ENCODE data around the gene RAD51B.
A peak's percentile ranks its signal among the peaks of the same experiment; 100 is the strongest.

Gene RAD51B

DNA sequence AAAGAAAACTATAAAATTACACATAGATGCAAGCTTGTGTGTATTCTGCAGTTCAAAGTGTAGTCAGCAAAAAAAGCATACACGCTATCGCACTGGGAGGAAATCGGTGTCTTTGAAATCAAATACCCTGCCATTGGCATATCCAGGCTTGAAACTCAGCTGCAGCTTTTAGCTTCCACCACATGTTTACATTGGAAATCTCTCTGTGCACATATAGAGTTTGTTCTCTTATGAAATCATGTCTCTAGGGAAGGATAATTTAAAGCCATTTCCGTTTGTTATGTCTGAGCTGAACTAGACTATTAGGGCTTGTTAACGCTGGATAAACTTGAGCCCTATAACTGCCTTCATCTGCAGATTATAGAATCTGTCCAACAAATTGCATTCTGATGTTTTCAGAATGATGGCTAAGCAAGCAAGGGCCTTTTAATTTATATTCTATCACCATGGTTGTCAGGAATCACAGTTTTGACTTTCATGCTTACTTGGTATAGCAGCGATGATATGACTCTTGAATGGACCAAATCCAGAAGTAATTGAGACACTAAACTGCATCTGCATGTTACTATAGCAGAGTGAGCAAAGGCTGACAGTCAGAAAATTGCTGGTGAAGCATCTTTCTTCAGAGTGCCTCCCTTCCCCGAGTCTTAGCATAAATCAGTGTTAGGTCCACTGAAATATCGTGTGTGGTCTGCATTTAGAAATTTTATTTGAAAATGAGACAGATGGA lies 530.5 kb downstream of the RAD51B start:
- no peak for DNase-seq

DNA sequence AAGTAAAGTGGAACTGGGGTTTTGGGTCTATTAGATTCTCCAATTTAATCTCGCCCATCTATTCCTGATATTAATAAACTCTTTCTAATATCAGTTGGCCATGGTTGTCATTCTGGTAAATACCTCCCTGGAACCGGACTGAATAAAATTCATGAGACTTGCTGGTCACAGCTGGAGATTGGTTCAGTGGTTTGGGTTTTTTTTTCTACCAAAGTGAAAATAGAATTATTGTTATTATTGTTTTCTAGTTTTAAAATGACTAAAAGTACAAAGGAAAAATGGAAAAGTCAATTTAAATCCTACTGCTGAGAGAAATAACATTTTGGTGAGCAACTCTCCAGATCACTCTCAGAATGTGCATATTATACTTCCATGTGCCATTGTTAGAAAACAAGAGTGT lies 535.8 kb downstream of the RAD51B start:
- no peak for DNase-seq

DNA sequence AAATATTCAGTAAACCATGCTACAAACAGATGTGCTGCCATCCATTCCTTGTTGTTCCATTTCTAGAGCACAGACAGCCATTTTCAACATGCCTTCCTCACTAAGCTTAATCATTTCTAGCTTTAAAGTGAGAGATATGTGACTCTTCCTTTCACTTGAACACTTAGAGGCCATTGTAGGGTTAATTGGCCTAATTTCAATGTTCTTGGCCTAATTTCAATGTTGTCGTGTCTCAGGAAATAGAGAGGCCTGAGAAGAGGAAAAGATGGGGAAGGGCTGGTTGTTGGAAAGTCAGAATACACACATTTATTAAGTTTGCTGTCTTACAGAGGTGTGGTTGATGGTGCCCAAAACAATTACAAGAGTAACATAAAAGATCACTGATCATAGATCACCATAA lies 538.2 kb downstream of the RAD51B start:
- DNase-seq = no peak

DNA sequence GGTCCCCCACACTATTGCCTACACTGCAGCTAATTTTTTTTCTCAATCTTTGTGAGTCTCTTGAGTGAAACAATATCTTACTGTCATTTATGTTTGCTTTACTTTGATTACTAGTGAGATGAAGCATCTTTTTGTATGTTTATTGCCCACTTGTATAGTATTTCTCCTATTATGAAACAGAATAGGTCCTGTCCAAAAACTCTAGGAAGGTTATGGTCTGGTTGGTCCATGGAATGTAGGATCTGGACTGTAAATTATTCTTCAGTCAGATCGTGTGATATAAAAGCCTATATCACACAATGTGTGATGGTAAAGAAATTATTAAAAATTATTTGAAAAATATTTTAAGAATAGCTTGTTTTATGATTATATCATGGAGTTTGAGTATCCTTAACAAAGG lies 538.9 kb downstream of the RAD51B start:
- DNase-seq = no peak

DNA sequence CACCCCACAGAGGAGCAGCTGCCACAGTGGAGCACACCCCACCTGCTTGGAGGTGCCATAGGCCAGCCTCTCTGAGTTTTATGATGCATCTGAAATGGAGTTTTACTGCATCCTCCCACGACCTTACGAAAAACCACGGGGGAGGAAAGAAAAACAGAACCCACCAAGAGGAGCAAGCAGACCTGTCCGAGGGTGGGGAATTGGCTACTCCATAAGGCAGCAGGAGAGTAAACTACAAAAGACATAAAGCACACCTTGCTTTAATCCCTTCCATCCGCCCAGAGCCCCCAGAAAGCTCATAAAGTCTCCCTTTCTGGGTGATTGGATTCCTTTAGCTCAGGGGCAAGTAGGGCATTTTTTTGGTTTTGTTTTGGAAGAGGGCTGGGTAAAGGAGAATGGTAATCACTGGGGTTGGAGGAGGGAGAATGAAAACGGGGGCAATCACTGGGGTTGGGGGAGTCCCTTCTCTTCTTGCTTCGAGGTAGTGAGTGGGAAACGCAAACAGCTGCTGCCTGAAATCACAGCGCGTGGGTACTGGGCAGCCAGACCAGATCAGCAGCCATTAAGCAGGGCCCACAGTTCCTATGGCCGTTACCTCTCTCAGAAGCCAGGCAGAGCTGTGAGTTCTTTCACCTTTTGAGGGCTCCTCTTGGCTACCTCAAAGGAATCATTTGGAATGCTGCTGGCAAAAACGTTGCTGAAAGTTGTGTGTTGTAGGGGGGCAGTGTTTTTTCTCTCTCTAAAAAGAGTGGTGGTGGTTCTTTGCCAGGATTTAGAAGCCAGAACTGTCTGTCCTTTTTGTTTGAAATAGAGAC lies 539.6 kb downstream of the RAD51B start:
- DNase-seq = no peak

DNA sequence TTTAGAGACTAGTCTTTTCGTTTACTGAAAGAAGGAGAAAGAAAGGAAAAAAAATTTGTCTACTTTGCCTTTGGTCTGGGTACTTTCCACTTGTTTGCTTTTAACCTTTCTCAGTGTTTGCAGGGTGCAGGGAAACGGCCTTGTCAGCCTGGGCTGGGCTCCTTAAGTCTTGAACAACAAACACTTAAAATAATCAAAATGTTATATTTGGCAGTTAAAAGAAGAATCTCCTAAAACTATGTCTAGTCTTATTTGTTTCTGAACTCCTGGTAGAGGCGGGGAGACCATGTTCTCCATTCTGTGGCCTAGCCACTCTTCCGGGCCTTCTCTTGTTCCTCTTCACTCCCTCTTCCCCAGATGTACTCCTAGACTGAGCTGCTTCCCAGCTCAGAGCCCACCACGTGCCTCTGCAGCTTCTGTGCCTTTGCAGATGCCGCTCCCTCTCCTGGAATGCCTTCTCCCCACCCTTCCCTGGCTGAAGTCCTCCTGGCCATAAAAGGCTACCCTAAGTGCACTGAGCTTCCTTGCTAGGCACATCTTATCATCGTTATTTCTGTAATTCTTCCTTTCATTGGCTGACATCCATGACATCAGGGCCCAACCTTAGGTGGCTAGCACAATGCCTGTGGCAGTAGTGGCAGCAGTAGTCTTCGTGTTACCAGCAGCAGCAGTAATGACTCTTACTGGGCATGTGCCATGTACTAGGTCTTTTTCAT lies 540.4 kb downstream of the RAD51B start:
- peak; percentile 36 for DNase-seq

DNA sequence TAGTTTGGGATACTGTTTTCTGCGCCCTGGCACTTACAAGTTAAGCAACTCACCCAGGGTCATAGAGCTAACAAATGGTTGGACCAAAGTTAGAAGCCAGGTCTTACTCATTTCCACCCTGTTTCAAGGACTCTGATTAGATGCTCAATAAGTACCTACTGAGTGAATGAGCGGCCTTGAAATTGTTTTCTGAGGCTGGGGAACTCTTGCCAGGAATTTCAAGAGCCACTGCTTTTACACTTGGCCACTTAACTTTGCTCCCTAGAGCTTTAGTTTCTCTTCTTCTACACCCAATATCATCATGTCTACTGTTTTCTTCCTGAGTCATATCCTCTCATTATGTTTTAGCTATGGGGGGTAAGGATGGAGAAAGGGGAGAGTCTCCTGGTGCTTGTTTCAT lies 541.7 kb downstream of the RAD51B start:
- DNase-seq = no peak

DNA sequence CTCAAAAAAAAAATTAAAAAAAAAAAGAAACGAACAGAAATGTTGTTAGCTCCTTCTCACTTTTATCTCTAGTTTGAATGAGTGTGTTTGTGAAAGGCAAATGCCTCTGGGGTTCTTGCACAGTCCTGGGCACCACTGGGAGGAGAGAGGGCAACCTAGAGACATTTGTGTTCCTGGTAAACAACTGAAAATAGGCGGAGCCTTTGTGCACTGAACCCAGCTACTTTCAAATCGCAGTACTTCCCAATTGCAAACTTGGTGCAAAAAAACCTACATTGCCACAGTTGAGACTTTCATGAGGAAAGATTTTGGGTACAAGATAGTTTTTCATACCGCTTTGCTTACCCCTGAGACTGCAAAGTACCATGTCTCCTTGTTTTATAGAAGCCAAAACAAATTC lies 543.3 kb downstream of the RAD51B start:
- DNase-seq = peak; percentile 66

DNA sequence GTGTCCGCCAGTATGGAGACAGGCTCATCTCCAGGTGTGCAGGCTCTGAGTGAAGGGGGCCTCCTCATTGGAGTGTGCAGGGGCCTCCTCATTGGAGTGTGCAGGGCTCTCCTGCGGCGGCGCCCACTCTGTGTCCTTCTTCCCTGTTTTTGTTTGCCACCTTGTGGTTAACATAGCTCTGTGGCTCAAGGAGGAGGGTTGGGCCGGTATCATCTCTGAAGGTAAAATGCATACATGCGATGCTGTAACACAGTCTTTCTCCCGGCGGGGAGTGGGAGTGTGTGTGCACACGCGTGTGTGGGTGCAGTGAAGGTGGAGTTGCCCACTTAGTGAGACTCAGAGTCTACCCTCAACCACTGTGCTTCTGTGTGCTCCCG lies 543.9 kb downstream of the RAD51B start:
- DNase-seq = no peak

DNA sequence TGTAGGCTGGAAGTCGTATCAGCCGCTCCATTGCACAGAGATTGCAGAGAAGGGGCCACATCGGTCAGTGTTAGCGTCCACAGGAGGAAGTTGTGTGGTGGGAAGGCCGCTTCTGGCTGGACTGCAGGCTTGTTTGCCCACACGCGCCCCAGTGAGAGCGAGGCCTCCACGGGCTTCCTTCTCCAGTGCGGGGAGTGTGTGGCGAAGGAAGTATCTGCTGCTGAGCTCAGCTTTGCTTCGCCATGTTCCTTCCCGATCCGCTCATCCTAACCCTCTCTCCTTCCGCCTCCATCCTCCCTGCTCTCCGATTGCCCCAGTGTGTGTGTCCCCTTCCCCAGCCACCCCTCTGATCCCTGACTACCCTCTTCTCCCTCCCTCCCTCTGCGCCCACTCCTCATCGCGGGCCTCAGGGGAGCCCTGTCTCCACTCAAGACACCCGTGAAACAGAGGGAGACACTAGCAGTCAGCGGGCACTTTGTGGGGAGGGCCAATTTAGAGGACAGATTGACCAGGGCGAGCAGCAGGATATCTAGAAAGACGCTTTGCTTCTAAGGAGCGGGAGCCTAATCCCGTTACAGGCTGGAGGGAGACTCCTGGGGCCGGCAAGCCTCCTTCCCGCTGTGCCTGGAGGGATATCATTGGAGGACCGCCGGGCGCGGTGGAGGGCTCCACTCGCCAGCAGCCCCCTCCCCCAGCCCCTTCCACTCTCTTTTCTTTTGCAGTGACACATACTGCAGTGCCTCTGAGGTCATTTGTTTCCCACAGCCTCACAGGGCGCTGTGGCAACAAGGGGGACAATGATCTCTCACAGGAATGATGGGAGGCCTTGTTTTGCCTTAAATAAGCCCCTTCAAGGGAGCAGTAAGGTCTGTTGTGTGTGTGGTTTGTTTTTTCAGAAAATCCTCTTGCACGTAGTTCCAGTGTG lies 544.5 kb downstream of the RAD51B start:
- peak; percentile 36 for DNase-seq

DNA sequence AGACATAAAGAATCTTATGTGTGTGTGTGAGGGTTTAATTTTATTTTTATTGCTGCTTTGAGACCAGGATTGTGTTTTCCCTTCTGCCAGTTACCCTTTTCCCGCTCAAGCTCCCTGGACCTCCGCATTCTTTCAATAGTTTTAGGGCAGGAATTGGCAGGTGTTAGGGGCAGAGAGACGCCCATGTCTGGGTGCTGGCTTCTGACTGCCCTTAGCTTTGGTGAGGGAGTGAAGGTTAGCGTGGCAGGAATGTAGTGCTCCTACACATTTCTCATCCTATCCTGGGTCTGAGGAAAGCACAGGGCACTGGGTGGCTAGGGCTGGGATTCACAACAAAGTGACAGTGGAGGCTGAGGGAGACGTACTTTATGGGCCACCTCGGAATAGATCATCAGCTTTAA lies 545.2 kb downstream of the RAD51B start:
- no peak for DNase-seq

DNA sequence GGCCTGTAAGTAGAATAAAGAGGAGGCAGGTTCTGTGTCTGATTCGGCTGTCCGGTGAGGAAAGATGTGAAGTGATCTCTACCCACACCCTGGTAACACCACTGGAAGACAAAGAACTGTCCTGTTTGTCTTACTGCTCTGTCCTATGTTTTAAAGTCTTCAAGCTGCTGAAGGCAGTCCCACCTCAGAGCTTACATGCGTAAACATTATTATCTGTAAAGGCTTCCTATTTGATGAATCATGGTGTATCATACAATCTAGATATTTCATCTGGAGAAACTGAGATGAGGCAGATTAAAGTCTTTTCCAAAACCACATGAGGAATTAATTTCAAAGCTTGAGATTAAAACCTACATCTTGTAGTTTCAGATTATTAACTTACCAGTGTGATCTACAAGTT lies 545.6 kb downstream of the RAD51B start:
- no peak for DNase-seq

DNA sequence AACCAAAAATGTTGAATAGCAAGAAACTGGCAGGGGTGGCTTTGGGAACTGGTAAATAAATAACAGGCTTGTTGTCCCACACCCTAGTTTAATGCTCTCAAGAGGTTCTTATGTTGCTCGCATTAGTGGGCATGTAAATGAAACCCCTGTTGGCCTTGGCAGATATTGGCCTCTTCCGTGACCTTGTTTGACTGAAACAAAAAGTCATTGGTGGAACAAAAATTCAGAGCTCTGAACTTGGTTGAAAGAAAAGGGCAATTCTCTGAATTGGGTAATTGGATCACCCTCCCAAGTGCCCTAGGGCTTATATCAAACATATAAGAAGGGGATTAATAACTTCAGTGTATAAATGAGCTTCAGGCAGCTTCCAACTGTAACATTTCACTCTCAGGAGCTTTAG lies 547.1 kb downstream of the RAD51B start:
- no peak for DNase-seq

DNA sequence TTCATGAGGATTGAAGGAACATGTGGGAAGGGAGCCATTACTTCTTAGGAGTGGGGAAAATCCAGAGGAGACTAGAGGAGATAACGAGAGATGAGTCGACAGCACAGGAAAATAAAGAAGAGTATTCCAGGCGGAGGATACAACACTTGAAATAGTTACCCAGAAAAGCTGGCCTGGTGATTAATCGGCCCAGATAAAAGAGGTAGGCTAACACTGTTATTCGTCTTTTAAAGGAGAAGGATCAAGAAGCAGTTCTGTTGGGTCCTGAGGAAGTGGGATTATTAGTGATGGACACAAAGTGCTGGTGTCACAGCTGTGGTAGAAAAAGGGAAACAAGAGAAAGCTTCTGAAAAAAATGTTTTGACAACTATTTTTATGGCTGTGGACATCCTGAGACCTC lies 548.0 kb downstream of the RAD51B start:
- peak; percentile 87 for DNase-seq

DNA sequence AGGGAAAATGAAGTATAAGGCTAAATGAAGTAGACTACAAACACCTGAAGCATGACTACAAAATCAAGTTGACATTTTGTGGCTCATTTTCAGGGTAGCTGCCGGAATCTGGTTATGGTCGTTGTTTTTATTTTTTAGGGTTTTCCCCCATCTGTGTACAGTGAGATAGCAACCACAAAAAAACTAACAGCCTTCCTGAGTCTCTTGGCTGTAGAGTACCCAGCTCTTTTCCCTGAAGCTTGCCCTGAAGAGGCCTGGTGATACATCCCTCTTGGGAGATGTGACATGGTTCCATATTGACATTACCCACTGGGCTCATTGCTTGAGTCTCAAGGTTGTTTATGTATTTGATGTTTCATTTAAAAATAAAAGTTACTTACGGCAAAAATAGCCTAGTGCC lies 549.3 kb downstream of the RAD51B start:
- DNase-seq = no peak

DNA sequence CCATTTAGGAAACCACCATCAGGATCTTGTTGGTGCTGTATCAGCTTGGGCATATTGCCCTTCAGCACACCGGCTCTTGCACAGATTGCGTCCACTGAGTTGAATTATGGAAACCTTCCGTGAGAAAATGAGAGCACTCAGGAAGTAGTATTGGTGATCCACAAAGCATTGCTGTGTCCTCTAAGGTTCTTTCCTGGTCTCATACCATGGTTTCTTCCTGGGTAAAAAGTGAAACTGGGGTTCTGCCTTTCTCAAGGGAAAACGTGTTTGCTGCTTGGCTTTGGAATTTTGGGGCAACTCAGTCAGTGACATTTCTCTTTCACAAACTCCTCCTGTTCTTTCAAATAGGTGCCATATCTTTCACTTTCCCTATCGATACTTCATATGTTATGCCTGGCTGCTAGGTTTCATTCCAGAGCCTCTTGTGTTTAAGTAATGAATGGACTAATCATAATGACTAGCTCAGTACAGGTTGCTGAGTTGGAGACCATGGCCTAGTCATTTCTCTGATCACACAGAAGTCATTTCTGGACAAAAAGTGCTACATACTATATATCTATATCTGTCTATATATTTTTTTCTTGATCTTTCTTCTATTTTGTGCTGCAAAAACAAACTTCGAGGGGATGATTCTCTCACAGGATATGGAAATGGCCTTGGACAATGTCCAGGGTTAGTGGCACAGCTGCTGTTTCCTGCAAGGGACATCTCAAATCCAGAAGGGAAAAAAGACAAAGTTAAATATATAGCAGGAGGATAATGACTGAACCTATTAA lies 549.9 kb downstream of the RAD51B start:
- DNase-seq = no peak

DNA sequence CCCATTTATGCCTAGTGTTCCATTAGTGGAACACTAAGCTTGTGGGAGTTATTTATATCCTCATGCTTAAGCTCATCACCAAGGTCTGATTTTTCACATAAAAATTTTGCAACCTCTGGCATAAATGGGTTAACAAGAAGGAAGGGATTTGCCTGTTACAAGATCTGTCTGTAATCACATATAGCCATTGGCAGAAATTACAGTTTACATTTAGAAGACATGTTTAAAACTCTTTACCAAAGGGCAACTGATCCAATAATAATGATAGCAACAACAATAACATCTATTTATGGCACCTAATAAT lies 550.4 kb downstream of the RAD51B start:
- DNase-seq = no peak

DNA sequence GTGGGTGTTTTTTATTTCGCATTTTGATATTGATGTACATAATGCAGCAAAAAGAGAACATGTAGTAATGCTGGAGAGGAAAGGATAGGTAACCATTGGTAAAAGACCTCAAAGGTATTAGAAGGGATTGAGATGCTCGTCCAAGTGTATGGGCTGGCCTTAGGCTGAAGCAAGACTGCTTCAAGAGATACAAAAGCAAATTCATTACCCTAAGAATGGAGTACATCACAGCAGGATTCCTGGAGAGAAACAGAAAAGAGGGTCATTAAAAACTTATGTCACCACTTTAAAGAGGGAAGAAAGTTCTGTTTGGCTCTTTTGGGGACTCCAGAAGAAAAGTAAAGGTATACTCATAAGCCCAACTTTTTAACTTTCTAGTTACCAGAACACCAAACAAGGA lies 552.8 kb downstream of the RAD51B start:
- no peak for DNase-seq

DNA sequence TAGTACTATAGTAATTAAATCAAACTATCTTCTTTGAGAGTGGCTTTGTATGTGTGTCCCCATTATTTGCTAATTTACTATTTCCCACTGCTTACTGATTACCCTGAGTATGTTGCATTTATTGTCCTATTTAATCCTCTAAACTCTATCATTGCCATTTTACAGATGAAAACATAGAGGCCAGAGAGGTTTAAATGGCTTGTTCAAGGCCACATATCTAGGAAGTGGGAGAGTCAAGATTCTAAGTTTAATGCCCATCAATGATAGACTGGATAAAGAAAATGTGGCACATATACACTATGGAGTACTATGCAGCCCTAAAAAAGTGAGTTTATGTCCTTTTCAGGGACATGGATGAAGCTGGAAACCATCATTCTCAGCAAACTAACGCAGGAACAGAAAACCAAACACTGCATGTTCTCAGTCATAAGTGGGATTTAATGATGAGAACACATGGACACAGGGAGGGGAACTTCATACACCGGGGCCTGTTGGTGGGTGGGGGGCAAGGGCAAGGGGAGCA lies 553.6 kb downstream of the RAD51B start:
- no peak for DNase-seq

DNA sequence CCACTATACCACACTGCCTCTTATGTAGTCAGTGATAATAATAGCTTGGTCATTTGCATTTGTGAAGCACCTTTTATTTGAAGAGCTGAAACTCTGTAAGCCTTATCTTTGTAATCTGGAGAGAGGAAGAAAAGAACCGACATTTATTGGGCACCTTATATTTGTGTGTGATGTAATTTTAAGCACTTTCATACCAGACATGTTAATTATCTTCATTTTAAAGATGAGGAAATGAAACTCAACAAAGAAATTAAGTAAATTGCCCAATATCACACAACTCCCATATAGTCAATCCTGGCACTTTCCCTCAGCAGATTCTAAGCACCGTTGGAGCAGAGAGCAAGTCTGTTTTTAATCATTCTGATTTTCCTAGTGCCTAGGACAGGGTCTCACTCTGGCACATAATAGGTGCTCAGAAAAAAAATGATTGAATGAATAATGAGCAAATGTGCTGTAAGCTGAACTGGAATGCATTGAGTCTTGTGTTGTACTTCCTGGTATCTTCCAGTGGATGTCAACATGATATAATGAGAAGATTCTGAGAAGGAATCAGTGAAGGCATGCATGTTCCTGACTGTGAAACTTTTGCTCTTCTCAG lies 554.4 kb downstream of the RAD51B start:
- peak; percentile 81 for DNase-seq

DNA sequence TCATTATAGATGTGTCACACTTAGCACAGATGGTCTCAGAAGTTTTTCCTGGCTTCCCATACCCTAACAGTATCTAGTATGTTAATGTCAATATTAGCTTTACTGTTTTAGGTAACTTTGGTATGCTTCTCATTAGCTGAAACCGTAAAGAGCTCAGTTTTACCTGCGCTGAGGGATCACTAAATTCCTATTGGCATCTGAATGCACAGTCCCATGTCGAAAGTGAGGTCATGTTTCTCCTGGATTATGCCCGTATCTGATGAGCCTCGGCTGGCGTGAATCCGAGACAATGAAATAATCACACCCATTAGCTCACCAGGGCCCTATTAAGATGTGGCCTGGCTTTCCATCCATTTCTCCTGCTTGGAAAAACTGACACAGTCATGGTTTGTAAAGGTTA lies 555.1 kb downstream of the RAD51B start:
- DNase-seq = no peak

DNA sequence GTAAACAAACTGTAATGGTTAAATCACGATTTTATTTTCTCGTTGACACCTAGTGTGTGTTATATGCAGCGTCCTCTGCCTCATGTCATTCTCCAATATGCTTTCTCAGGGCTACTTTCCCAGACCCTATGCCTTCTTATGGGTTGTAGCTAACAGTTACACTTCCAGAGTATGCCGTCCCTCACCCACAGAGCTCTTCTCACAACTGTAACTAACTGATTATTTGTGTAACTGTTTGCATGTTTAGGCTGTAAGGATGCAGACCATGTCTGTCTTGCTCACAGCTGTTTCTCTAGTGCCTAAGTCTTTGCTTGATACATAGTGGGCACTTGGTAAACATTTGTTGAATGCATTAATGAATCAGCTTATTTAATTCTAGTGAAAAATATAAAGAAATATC lies 555.8 kb downstream of the RAD51B start:
- no peak for DNase-seq

Data from MV-4-11 (cell line).